Smooth muscle cell (in vitro differentiated cells): ENCODE data around the gene ST3GAL3. TPM values are rescaled to one million over a fixed set of nuclear protein-coding genes. Genes with fewer than 3 reads are reported as not detected.
A peak's percentile ranks its signal among the peaks of the same experiment; 100 is the strongest.

Source experiments
- DNase-seq: peaks from one replicate; lab custom pipeline; 2025; ENCODE audit not compliant: unreplicated experiment; lab: John Stamatoyannopoulos, UW
- H2AFZ ChIP-seq: fragments of 200-600 bp; sonication (generic); 2 replicates; pipeline ENCODE4 v1.6.0; 2016; ENCODE audit warnings: antibody characterized with exemption, low read depth, mild to moderate bottlenecking
- H3F3A ChIP-seq: fragments of 200-600 bp; sonication (generic); 2 replicates; pipeline ENCODE4 v1.6.0; 2017; ENCODE audit warnings: antibody characterized with exemption, low read depth
- H3K27ac ChIP-seq: fragments of 200-600 bp; sonication (generic); 2 replicates; pipeline ENCODE4 v1.5.1; 2016; ENCODE audit warnings: low read depth, mild to moderate bottlenecking
- H3K27me3 ChIP-seq: fragments of 200-600 bp; sonication (generic); 2 replicates; pipeline ENCODE4 v1.6.1; 2016; ENCODE audit warnings: low read depth, mild to moderate bottlenecking
- H3K36me3 ChIP-seq: fragments of 200-600 bp; sonication (generic); 2 replicates; pipeline ENCODE4 v1.5.1; 2016; ENCODE audit warnings: low read depth
- H3K4me1 ChIP-seq: fragments of 200-600 bp; sonication (generic); 2 replicates; pipeline ENCODE4 v1.5.1; 2016; ENCODE audit warnings: low read depth
- H3K4me2 ChIP-seq: fragments of 200-600 bp; sonication (generic); 2 replicates; pipeline ENCODE4 v1.6.0; 2016; ENCODE audit warnings: mild to moderate bottlenecking
- H3K4me3 ChIP-seq: fragments of 200-600 bp; sonication (generic); 2 replicates; pipeline ENCODE4 v1.5.1; 2016; ENCODE audit warnings: mild to moderate bottlenecking
- H3K79me2 ChIP-seq: fragments of 200-600 bp; sonication (generic); 2 replicates; pipeline ENCODE4 v1.6.0; 2016; ENCODE audit warnings: low read depth, mild to moderate bottlenecking
- H3K9ac ChIP-seq: fragments of 200-600 bp; sonication (generic); 2 replicates; pipeline ENCODE4 v1.6.0; 2016; ENCODE audit warnings: low read depth
- H3K9me3 ChIP-seq: fragments of 200-600 bp; sonication (generic); replicated peaks from 2 replicates; pipeline ENCODE4 v1.5.1; 2016; ENCODE audit warnings: low read depth
- H4K20me1 ChIP-seq: fragments of 200-600 bp; sonication (generic); 2 replicates; pipeline ENCODE4 v1.6.0; 2016; ENCODE audit warnings: low read depth
- WGBS: methylation state at CpG from one replicate; pipeline ENCODE4 v1.1.7; 2016; ENCODE audit warnings: low lambda C conversion rate; 5-methylcytosine and 5-hydroxymethylcytosine counted together
- polyA plus RNA-seq: library from polyadenylated mRNA; unstranded; fragments of >200 nt; fragmentation: Nextera tagmentation; extraction: Ambion mirVana; gene quantifications from 2 replicates; pipeline ENCODE4 v1.2.1, GENCODE V29; 2016
- total RNA-seq: library from RNA; depleted of rRNA; stranded (reverse); fragments of >200 nt; gene quantifications from 2 replicates; pipeline ENCODE4 v1.2.3, GENCODE V29; 2014
- TF ChIP-seq, protein P1 (sequence below): fragments of 200-600 bp; sonication (generic); IDR thresholded peaks from 2 replicates; pipeline ENCODE4 v1.5.1; 2017; ENCODE audit warnings: borderline replicate concordance, mild to moderate bottlenecking, antibody characterized with exemption; ENCODE audit not compliant: insufficient read depth, poor library complexity, severe bottlenecking

The ST3GAL3 gene
- total and polyA plus RNA-seq, 2 experiments from 2014 or later: 16.0 to 16.6 TPM

DNA sequence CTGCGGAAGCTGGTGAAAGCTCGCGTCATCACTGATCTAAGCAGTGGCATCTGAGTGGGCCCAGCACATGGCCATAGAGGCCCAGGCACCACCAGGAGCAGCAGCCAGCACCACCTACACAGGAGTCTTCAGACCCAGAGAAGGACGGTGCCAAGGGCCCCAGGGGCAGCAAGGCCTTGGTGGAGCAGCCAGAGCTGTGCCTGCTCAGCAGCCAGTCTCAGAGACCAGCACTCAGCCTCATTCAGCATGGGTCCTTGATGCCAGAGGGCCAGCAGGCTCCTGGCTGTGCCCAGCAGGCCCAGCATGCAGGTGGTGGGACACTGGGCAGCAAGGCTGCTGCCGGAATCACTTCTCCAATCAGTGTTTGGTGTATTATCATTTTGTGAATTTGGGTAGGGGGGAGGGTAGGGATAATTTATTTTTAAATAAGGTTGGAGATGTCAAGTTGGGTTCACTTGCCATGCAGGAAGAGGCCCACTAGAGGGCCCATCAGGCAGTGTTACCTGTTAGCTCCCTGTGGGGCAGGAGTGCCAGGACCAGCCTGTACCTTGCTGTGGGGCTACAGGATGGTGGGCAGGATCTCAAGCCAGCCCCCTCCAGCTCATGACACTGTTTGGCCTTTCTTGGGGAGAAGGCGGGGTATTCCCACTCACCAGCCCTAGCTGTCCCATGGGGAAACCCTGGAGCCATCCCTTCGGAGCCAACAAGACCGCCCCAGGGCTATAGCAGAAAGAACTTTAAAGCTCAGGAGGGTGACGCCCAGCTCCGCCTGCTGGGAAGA, 223.0 kb downstream of the ST3GAL3 start:
- Histone ChIP-seq H3F3A (no peaks in the 10 kb centered on the region), H4K20me1 (no peaks in the 10 kb centered on the region), H3K9me3 (no peaks in the 10 kb centered on the region), H3K4me3 (no peak overlapping the region), H3K79me2 (no peaks in the 10 kb centered on the region), H3K4me1 (no peaks in the 10 kb centered on the region), H3K4me2 (no peak overlapping the region), H3K27ac (no peak overlapping the region), H3K27me3 (no peaks in the 10 kb centered on the region), H2AFZ (no peak overlapping the region), H3K9ac (no peak overlapping the region), H3K36me3 (no peaks in the 10 kb centered on the region)
- DNase-seq: no peak
- 95% methylated on average over 10 of the region's 10 CpGs for WGBS
- TF ChIP-seq, protein P1, sequence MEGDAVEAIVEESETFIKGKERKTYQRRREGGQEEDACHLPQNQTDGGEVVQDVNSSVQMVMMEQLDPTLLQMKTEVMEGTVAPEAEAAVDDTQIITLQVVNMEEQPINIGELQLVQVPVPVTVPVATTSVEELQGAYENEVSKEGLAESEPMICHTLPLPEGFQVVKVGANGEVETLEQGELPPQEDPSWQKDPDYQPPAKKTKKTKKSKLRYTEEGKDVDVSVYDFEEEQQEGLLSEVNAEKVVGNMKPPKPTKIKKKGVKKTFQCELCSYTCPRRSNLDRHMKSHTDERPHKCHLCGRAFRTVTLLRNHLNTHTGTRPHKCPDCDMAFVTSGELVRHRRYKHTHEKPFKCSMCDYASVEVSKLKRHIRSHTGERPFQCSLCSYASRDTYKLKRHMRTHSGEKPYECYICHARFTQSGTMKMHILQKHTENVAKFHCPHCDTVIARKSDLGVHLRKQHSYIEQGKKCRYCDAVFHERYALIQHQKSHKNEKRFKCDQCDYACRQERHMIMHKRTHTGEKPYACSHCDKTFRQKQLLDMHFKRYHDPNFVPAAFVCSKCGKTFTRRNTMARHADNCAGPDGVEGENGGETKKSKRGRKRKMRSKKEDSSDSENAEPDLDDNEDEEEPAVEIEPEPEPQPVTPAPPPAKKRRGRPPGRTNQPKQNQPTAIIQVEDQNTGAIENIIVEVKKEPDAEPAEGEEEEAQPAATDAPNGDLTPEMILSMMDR: peak; percentile 32

DNA sequence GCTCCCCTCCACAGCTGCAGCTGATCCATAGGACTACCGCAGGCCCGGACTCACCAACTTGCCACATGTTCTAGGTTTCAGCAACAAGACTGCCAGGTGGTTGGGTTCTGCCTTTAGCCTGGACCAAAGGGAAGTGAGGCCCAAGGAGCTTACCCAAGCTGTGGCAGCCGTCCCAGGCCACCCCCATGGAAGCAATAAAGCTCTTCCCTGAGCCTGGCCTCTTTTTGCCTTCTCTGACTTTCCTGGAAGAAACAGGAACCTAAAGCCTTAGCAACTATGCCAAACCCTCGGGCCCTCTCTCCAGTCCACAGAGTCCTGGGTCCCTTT, 223.6 kb downstream of the ST3GAL3 start:
- no peaks in the 10 kb centered on the region for H3K79me2 ChIP-seq
- H3K27me3 ChIP-seq: peaks cover 4% of the 10 kb centered on the region
- TF ChIP-seq, protein P1: no peak
- no peaks in the 10 kb centered on the region for H4K20me1 ChIP-seq
- 77% methylated on average over 4 of the region's 4 CpGs for WGBS
- no peak for DNase-seq
- H3K9ac ChIP-seq: no peak overlapping the region
- no peaks in the 10 kb centered on the region for H3K4me1 ChIP-seq
- no peak overlapping the region for H3K27ac ChIP-seq
- H3K36me3 ChIP-seq: no peaks in the 10 kb centered on the region
- no peak overlapping the region for H3K4me3 ChIP-seq
- no peak overlapping the region for H2AFZ ChIP-seq
- no peaks in the 10 kb centered on the region for H3F3A ChIP-seq
- H3K9me3 ChIP-seq: no peaks in the 10 kb centered on the region
- H3K4me2 ChIP-seq: no peak overlapping the region

DNA sequence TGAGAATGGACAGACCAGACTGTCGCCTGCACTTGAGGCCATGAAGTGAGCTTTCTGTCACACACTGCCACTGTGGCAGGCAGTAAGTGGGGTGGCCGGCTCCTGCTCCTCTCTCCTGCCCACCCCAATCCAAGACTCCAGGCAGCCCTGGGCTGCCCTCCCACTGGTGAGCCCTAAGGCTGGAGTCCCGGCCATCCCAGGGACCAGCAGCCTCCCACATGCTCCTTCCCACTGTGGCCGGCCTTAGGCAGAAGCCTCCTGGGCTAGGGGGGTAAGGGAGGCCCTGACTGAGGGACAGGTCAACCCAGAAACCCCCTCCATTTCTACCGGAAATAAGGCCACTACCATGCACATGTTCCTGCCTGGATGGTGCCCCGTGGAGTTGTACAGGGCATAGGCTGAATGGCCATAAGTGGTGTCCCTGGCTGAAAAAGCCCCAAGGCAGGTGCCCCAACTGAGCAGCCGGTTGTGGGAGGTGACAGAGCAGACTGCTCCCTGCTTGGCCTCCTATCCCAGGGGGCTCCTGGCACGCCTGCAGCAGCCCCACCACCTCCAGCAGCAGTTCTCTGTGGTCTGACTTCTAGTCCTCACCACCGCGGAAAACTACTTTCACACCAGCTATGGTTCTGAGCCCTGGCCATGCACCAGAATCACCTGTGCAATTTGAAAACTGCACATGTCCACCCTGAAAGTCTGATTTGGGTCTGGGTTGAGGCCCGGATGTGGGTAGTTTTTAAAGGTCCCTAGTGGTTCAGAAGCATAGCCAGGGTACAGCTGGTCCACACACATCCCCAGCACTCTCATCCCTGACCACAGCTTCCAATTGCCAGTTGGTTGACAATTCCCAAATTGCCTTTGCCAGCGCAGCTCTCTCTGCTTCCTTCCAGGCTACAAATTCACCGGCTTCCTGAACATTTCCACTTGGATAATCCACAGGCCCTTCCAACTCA, 224.7 kb downstream of the ST3GAL3 start:
- TF ChIP-seq, protein P1: no peak
- H3F3A ChIP-seq: no peaks in the 10 kb centered on the region
- H3K36me3 ChIP-seq: no peaks in the 10 kb centered on the region
- H3K9ac ChIP-seq: no peak overlapping the region
- H3K27ac ChIP-seq: no peak overlapping the region
- 93% methylated on average over 13 of the region's 13 CpGs for WGBS
- no peak overlapping the region for H3K4me3 ChIP-seq
- H3K79me2 ChIP-seq: no peaks in the 10 kb centered on the region
- H2AFZ ChIP-seq: no peak overlapping the region
- DNase-seq: no peak
- no peaks in the 10 kb centered on the region for H4K20me1 ChIP-seq
- peaks cover 12% of the 10 kb centered on the region for H3K27me3 ChIP-seq
- H3K4me2 ChIP-seq: no peak overlapping the region
- no peaks in the 10 kb centered on the region for H3K4me1 ChIP-seq
- H3K9me3 ChIP-seq: no peaks in the 10 kb centered on the region
